Left ventricle myocardium superior (tissue), 1 donor: ENCODE data around the gene TUBA4A. TPM values are rescaled to one million over a fixed set of nuclear protein-coding genes. Genes with fewer than 3 reads are reported as not detected.
"Not testable (repeated sequence)": the region's sequence is repeated elsewhere in the genome, so short reads cannot be mapped to it uniquely, and the experiment has no call there.

Source experiments
- ATAC-seq: fragments of 200-7000 bp; cut with Tn5 transposase; one replicate; pipeline ENCODE4 v1.9.1; 2020; ENCODE audit warnings: mild to moderate bottlenecking, moderate library complexity
- DNase-seq: peaks from one replicate; pipeline ENCODE4 v3.0.0-alpha.2; 2020
- intact Hi-C: fragments of 100-400 bp; cut with micrococcal nuclease; formaldehyde crosslinking; loops from one replicate; pipeline ENCODE4 v1.11.0; 2022
- microRNA-seq: library from miRNA; unstranded; fragments of <30 nt; microRNA quantifications from one replicate; pipeline ENCODE4 v1.2.0, GENCODE V29; 2020; ENCODE audit warnings: borderline number of aligned reads
- total RNA-seq: library from RNA; stranded (reverse); fragmentation: NEBNext Ultra II Directional; extraction: Animal tissue kit (Norgen Biotek cat#: 25700); gene quantifications from one replicate; pipeline ENCODE4 v1.2.1, GENCODE V29; 2021
- donor health status: DM: no; HTN: yes; CAD: no; lungs with severe emphysema.

TUBA4A gene
- total RNA-seq, 1 donor from 2014 or later: 116 TPM

DNA sequence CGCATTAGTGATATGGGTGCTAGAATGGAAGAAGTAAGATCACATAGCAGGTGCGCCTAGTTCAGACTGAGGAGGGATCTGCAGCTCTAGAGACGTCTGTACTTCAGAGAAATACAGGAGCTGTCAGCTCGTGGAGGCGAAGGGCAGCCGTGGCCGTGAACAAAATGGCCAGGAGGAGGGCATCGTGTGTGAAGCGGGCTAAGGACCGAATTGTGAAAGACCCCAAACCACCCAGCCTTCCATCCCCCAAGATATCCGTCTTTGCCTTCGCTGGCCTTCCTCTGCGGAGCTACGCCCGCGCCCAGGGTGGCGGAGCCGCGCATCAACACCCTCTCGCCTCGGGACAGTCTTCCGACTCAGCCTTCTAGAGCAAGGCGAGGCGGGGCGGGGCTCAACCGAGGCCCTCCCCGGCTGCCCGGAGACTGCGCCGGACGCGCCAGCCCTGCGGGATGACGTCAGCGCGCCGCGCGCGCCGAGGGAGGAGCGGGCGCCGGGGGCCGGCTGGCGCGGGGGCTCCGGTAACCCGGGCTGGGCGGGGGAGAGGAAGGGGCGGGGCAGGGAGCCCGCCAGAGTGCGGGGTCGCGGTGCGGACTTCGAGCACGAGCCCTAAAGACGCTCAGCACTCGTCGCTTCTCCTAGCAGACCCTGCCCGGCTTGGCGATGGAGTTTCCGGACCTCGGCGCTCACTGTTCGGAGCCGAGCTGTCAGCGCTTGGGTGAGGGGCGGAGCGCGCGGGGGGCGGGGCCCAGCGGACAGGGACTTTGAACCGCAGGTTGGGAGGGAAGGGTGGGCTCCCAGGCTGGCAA is 47.2 kb downstream of the TUBA4A start, which contains the start of gene ZFAND2B:
ZFAND2B (plus strand) TSS at position 455 of the 806 bp plus-strand sequence; CDS start at position 661, 206 bp downstream.
- peak; percentile 98 for DNase-seq
- peak; percentile 97 for ATAC-seq
- intact Hi-C loops: no loop called here

DNA sequence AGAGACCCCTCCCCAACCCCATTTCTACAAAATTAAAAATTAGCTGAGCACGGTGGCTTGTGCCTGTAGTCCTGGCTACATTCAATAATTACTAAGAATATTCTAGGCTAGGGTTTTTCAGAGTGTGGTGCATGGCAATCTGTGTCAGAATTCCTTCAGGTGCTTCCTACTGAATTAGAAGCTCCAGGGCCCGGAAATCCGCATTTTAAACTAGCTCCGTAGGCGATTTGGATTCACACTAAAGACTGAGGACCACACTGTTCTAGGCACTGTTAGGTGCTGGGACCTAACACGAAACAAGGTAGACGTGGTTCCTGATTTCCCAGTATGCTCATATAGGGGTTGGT is 47.8 kb downstream of the TUBA4A start:
- intact Hi-C loops: no loop called here
- DNase-seq (no peak), ATAC-seq (no peak)

DNA sequence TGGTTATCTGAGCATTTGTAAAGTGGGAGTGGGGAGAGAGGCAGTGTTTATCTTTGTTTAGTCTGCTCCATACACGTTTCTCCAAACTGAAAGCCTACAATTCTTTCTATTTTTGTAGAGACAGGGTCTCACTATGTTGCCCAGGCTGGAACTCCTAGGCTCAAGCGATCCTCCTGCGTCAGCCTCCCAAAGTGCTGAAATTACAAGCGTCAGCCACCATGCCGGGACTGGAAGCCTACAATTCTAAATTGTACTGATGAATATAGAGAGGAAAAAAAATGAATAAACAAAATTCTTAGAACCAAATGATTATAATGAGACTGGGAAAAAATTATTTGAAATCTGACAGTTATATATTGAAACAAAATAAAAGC is 48.6 kb downstream of the TUBA4A start:
- no peak for DNase-seq
- intact Hi-C loops: no loop called here
- no peak for ATAC-seq

DNA sequence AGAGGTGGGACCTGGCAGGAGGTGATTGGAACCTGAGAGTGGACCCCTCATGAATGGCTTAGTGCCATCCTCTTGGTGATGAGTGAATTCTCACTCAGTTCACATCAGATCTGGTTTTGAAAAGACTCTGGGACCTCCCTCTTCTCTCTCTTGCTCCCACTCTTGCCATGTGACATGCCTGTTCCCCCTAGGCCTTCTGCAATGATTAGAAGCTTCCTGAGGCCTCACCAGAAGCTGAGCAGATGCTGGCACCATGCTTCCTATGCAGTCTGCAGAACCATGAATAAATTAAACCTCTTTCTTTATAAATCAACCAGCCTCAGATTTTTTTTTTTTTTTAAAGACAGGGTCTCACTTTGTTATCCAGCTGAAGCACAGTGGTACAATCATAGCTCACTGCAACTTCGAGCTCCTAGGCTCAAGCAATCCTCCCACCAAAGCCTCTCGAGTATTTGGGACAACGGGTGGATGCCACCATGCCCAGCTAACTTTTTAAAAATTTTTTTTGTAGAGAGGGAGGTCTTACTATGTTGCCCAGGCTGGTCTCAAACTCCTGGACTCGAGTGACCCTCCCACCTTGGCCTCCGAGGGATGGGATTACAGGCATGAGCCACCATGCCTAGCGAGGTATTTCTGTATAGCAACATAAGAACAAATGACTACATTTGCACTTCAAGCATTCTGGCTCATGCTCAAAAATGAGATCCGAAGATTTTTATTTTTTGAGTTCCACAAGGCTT is 49.1 kb downstream of the TUBA4A start:
- intact Hi-C loops: no loop called here
- ATAC-seq: no peak
- DNase-seq: no peak

- intact Hi-C loops, DNase-seq, ATAC-seq: not testable (repeated sequence)
Observed at GRCh38 chr2:219201331-219201730, 52.4 kb downstream of the TUBA4A start.

GRCh38 chr2:219200502-219201326 is 53.0 kb downstream of the TUBA4A start:
- ATAC-seq, intact Hi-C loops, DNase-seq: not testable (repeated sequence)

Small RNA genes within 50 kb of the gene (microRNA-seq; reads per million reads assigned to microRNA genes)
- gene MIR153-1: not detected

Other genes with a start within 250 kb of the TUBA4A start
- not detected for gene CFAP65, start 212.4 kb downstream of the TUBA4A start, total RNA-seq
- not detected for gene IHH, start 193.0 kb downstream of the TUBA4A start, total RNA-seq
- gene NHEJ1, start 93.1 kb downstream of the TUBA4A start, total RNA-seq: 7.0 TPM
- 0.37 TPM for gene SLC23A3, start 83.9 kb downstream of the TUBA4A start, total RNA-seq
- 65.0 TPM for gene CNPPD1, start 77.0 kb downstream of the TUBA4A start, total RNA-seq
- gene RETREG2, start 75.6 kb downstream of the TUBA4A start, total RNA-seq: 41.1 TPM
- gene ZFAND2B, start 47.1 kb downstream of the TUBA4A start, total RNA-seq: 20.3 TPM
- 28.2 TPM for gene ABCB6, start 35.0 kb downstream of the TUBA4A start, total RNA-seq
- 81.8 TPM for gene ATG9A, start 24.3 kb downstream of the TUBA4A start, total RNA-seq
- 30.4 TPM for gene ANKZF1, start 24.1 kb downstream of the TUBA4A start, total RNA-seq
- gene GLB1L, start 8.5 kb downstream of the TUBA4A start, total RNA-seq: 2.5 TPM
- 16.4 TPM for gene STK16, start 8.4 kb downstream of the TUBA4A start, total RNA-seq
- not detected for gene TUBA4B, start 675 bp downstream of the TUBA4A start, total RNA-seq
- gene DNAJB2, start 25.4 kb upstream of the TUBA4A start, total RNA-seq: 74.9 TPM
- not detected for gene PTPRN, start 55.5 kb upstream of the TUBA4A start, total RNA-seq
- not detected for gene RESP18, start 78.8 kb upstream of the TUBA4A start, total RNA-seq
- 74.8 TPM for gene DNPEP, start 134.0 kb upstream of the TUBA4A start, total RNA-seq
- gene DES, start 164.5 kb upstream of the TUBA4A start, total RNA-seq: 14,457 TPM
- gene SPEG, start 180.9 kb upstream of the TUBA4A start, total RNA-seq: 111 TPM
- gene GMPPA, start 245.0 kb upstream of the TUBA4A start, total RNA-seq: 21.6 TPM